NT2/D1 (cell line): ENCODE data around the gene GRAMD4.

Experiments
- DNase-seq: peaks from one replicate; pipeline ENCODE4 v3.0.0-alpha.2; 2011; ENCODE audit warnings: low read depth, low spot score
- H3K27me3 ChIP-seq: 2 replicates; pipeline ENCODE4 v1.6.0; 2011; ENCODE audit warnings: mild to moderate bottlenecking; ENCODE audit not compliant: insufficient read length, insufficient read depth
- H3K36me3 ChIP-seq: 2 replicates; pipeline ENCODE4 v1.6.1; 2011; ENCODE audit warnings: mild to moderate bottlenecking, low read length, mixed read lengths; ENCODE audit not compliant: insufficient read depth, insufficient read length
- H3K4me1 ChIP-seq: 2 replicates; pipeline ENCODE4 v1.5.1; 2011; ENCODE audit not compliant: insufficient read depth, insufficient read length
- H3K4me3 ChIP-seq: 2 replicates; pipeline ENCODE4 v1.5.1; 2011; ENCODE audit warnings: low read depth; ENCODE audit not compliant: insufficient read length
- H3K9ac ChIP-seq: 2 replicates; pipeline ENCODE4 v1.6.0; 2011; ENCODE audit warnings: low read depth; ENCODE audit not compliant: insufficient read length
- H3K9me3 ChIP-seq: 2 replicates; pipeline ENCODE4 v1.5.1; 2011; ENCODE audit warnings: mild to moderate bottlenecking, low read length; ENCODE audit not compliant: insufficient read depth
- SUZ12 ChIP-seq: IDR thresholded peaks from 2 replicates; pipeline ENCODE4 v1.6.1; 2011; ENCODE audit not compliant: insufficient read length, insufficient read depth; ENCODE audit errors: extremely low read depth
- YY1 ChIP-seq: IDR thresholded peaks from 2 replicates; pipeline ENCODE4 v1.6.1; 2011; ENCODE audit not compliant: insufficient read length, insufficient read depth
- ZNF274 ChIP-seq: IDR thresholded peaks from 2 replicates; pipeline ENCODE4 v1.6.1; 2011; ENCODE audit warnings: mild to moderate bottlenecking, low read depth, low read length

GRAMD4 gene

DNA sequence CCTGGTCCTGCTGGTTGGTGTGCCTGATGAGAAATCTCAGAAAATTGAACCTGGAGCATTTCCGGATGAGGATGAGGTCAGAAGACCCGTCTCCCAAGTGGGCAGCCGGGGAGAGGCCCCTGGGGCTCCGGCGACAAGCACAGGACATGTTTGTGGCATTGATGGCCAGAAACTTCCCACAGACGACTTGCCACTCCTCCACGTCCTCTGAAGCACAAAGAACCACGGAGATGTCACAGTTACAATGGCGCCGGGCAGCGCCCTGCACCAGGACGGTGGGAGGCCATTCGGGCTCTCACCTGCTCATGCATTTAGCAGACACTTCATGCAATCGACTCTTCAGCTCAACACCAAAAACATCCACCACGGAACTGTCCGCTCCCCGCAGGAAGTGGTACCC lies 71.4 kb downstream of the GRAMD4 start:
- peaks cover 68% of the 10 kb centered on the region for H3K36me3 ChIP-seq

DNA sequence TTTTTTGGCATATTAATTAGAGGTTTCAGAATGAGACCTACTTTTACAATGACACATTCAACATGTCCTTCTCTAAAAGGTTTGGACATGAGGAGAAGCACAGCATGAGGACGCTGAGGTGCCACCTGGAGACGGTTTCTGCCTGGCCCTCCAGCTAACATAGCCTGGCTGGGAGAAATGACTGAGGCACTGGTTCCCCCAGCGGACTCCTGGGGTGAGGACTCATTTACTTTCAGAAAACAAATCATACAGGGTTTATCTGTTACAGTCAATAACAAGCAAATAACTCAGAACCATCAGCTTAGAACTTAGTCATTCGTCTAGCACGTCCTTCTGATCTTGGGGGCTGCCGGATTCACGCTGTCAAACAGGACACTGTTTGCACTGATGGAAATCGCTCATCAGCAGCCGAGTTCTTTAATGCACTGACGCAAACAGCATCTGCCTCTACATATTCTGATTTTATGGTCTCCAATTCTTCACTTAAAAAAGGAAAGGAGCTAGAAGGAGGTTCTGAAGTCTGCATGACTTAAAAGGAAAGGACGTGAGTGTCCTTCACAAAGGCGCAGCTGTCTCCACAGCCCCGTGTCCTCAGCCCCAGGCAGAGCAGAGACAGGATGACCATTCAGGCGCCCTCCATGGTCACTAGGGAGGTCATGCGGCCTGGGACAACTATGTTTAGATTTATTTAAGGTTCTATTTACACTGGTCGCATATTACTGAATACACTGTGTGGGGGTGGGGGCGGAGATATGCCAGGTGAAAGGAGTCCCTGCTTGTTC lies 73.6 kb downstream of the GRAMD4 start:
- H3K4me1 ChIP-seq, result no peaks in the 10 kb centered on the region
- H3K27me3 ChIP-seq, result no peaks in the 10 kb centered on the region
- DNase-seq, result no peak
- no peak overlapping the region for H3K4me3 ChIP-seq
- H3K36me3 ChIP-seq, result peaks cover 72% of the 10 kb centered on the region
- TF ChIP-seq SUZ12 (no peak), YY1 (no peak), ZNF274 (no peak)
- H3K9me3 ChIP-seq, result no peaks in the 10 kb centered on the region
- H3K9ac ChIP-seq, result no peak overlapping the region

More for the DNA sequence above, 71.4 kb downstream of the GRAMD4 start:
- H3K9me3 ChIP-seq, result no peaks in the 10 kb centered on the region
- DNase-seq, result no peak
- H3K4me3 ChIP-seq, result no peak overlapping the region
- no peaks in the 10 kb centered on the region for H3K27me3 ChIP-seq
- no peak overlapping the region for H3K9ac ChIP-seq
- TF ChIP-seq ZNF274, result no peak
- TF ChIP-seq SUZ12, result no peak
- TF ChIP-seq YY1, result no peak
- no peaks in the 10 kb centered on the region for H3K4me1 ChIP-seq

DNA sequence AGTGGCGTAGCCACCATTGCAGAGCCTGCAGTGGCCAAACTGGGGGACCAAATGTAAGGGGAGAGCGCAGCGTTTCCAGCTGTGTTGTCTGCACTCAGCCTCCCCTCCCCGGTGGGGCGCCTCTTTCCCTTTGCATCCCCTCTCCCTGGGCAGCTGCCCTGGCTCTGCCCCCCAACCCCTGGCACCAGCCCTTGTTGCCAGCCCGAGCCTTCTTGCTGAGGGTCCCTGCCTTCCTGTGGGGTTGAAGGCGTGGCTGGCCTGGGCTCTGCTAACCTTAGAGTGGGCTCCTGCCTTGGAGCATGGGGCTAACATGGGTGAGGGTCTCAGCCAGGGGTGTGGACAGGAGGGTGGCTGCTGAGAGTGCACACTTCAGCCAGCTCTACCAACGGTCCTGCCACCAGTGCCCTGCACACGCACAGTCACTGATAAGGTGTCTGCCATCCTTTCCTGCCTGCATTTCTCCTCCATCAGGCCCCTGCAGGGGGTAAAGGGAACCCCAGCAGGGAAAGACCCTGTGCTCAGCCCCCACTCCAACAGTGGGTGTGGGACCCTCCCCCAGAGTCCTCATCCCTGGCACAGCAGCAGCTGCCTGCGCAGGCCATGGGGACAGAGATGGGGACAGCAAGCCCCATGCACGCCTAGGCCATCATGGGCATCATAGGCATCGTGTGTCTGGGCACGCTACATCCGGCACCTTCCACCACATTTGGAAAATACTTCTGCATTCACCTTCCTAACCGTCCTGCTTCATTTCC lies 74.4 kb downstream of the GRAMD4 start:
- no peak for TF ChIP-seq ZNF274
- no peak for TF ChIP-seq YY1
- TF ChIP-seq SUZ12, result no peak
- Histone ChIP-seq H3K4me1 (no peaks in the 10 kb centered on the region), H3K9me3 (no peaks in the 10 kb centered on the region), H3K36me3 (peaks cover 71% of the 10 kb centered on the region), H3K27me3 (no peaks in the 10 kb centered on the region), H3K9ac (no peak overlapping the region), H3K4me3 (no peak overlapping the region)
- DNase-seq, result no peak

DNA sequence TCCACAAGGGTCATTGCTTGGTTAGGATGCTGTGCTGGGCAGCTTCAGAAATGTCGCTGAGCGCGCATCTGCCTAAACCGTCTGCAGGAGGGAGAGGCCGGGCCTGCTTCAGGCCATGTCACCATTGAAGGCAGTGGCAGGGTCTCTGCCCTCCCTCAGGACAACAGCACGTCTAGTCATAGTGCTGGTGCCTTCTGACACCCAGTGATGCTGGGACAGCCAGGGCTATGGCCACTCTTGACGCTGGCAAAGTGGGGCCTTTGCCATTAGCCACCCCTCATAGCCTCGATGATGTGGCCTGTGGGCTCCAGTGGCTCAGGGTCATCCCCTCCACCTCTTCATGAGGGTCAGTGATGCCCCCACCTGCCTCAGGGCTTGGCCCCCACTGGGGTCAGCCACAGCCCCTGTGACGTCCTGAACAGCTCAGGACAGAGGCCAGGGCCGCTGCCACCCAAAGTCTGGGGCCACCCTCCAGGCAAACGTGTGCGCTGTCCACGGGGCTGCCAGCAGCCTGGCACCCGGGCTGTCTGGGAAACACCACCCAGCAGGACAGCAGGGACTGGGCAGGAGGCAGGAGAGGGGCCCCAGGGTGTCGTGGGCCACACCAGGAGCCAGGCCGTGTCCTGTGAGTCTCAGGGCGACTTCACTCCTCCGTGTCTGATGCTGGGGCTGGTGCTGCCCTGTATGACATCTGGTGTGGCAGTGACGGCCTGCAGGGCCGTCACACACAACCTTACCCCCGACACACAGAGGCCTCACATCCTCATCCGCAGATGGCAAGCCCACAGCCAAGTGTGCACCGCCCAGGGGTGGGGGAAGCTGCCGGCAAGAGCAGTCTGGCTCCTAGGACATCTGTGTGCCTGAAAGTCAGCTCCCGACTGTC lies 75.4 kb downstream of the GRAMD4 start:
- no peaks in the 10 kb centered on the region for H3K27me3 ChIP-seq
- no peak overlapping the region for H3K4me3 ChIP-seq
- no peaks in the 10 kb centered on the region for H3K4me1 ChIP-seq
- no peak for TF ChIP-seq YY1
- TF ChIP-seq SUZ12, result no peak
- no peak for TF ChIP-seq ZNF274
- no peak for DNase-seq
- H3K36me3 ChIP-seq, result peaks cover 66% of the 10 kb centered on the region
- H3K9ac ChIP-seq, result no peak overlapping the region
- no peaks in the 10 kb centered on the region for H3K9me3 ChIP-seq

DNA sequence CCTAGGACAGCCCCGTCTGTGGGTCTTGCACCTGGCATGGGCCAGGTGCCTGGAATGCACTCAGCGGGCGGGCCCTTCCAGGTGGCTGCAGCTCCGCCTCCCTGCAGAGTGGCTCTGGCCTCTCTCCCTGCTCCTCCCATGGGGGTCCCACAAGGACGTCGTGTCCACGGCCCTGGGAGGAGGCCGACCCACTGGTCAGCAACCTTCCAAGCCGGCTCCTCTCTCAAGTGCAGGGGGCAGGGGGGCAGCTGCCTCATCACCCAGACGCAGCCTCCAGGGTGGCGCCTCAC lies 76.0 kb downstream of the GRAMD4 start:
- H3K4me1 ChIP-seq, result no peaks in the 10 kb centered on the region
- no peak for TF ChIP-seq YY1
- TF ChIP-seq SUZ12, result no peak
- TF ChIP-seq ZNF274, result no peak
- no peaks in the 10 kb centered on the region for H3K9me3 ChIP-seq
- no peaks in the 10 kb centered on the region for H3K27me3 ChIP-seq
- no peak overlapping the region for H3K9ac ChIP-seq
- no peak overlapping the region for H3K4me3 ChIP-seq
- DNase-seq, result no peak
- peaks cover 71% of the 10 kb centered on the region for H3K36me3 ChIP-seq

DNA sequence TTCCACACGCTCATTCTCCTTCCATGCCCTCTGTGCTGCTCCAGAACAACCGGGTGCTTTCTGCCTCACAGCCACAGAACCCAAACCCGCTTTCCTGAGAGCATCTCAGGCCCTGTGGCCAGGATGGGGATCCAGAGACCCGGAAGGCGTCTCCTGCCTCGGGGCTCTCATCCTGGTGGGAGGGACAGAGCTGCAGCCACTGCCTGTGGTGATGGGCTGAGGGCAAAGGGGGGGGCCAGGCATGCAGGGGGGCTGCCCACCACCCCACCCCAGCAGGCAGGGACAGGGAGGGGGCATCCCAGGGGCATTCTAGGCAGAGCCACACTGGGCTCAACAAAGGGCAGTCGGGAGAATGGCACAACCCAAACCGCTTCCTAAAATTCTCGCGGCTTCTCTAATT lies 76.4 kb downstream of the GRAMD4 start:
- no peak for DNase-seq
- no peak for TF ChIP-seq SUZ12
- TF ChIP-seq ZNF274, result no peak
- no peak for TF ChIP-seq YY1
- no peak overlapping the region for H3K4me3 ChIP-seq
- H3K9ac ChIP-seq, result no peak overlapping the region
- no peaks in the 10 kb centered on the region for H3K27me3 ChIP-seq
- H3K9me3 ChIP-seq, result no peaks in the 10 kb centered on the region
- no peaks in the 10 kb centered on the region for H3K4me1 ChIP-seq
- peaks cover 72% of the 10 kb centered on the region for H3K36me3 ChIP-seq

DNA sequence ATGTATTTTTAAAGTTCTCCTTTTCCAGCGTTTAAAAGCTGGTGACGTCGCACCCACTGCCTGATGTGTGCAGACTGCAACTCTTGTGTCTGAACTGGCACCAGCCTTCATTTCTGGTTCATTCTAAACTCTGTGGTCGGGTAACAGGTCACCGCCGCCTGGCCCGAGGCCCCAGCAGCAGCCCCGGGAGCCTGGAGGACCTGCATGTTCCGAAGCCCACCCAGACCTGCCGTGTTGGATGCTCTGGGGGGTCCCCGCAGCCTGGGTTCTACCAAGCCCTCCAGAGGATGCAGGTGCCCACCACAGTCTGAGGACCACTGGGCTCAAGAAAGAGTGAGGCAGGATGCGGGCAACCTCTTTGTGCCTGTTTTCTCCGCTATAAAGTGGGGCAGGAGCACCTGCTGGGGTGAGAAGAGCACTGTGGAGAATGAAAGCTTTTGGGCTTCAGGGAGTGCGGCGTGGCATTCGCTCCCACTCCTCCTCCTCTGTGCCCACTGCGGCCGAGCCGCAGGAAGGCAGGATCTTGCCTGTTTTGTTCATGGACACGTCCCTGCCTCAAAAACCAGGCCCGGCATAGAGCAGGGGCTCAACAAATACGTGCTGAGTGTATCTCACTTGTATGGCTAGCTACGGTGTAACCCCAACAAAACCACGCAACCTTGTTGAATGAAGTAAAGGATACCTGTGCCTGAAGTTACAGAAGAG lies 77.8 kb downstream of the GRAMD4 start:
- no peaks in the 10 kb centered on the region for H3K27me3 ChIP-seq
- H3K9me3 ChIP-seq, result no peaks in the 10 kb centered on the region
- DNase-seq, result no peak
- peaks cover 76% of the 10 kb centered on the region for H3K36me3 ChIP-seq
- H3K4me3 ChIP-seq, result no peak overlapping the region
- H3K9ac ChIP-seq, result no peak overlapping the region
- H3K4me1 ChIP-seq, result no peaks in the 10 kb centered on the region
- no peak for TF ChIP-seq SUZ12
- TF ChIP-seq ZNF274, result no peak
- no peak for TF ChIP-seq YY1
